Activated CD8-positive, alpha-beta memory T cell treated with anti-CD3 and anti-CD28 coated beads, Interleukin-2, amount 50 U/mL, for 24 hours (primary cell): ENCODE data around the gene RXFP1.
"Not testable (repeated sequence)": the region's sequence is repeated elsewhere in the genome, so short reads cannot be mapped to it uniquely, and the experiment has no call there.

Experiments
- DNase-seq: peaks from one replicate; pipeline ENCODE4 v3.0.0-alpha.2; 2020; ENCODE audit errors: extremely low read depth

Gene RXFP1

DNA sequence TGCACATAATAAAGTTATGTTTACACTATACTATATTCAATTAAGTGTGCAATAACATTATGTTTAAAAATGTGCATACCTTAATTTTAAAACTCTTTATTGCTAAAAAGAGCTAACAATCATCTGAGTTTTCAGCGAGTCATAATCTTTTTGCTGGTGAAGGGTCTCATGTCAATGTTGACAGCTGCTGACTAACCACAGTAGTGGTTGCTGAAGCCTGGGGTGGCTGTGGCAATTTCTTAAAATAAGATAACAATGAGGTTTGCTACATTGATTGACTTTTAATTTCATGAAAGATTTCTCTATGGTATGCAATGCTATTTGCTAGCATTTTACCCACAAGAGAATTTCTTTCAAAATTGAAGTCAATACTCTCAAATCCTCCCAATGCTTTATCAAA lies 91.4 kb downstream of the RXFP1 start:
- DNase-seq, result no peak

GRCh38 chr4:158617956-158618355 lies 96.3 kb downstream of the RXFP1 start:
- DNase-seq, result no peak

- no peak for DNase-seq
Observed at GRCh38 chr4:158621729-158622128, 100.0 kb downstream of the RXFP1 start.

DNA sequence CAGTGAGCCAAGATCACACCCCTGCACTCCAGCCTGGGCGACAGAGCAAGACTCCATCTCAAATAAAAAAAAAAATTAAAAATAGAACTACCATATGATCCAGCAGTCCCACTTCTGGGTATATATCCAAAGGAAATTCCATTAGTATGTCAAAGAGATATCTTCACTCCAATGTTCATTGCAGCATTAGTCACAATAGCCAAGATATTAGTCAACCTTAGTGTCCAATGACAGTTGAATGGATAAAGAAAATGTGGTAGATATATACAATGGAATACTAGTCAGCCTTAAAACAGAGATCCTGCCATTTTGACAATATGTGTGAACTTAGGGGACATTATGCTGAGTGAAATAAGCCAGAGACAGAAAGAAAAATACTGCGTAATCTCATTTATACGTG lies 100.6 kb downstream of the RXFP1 start:
- no peak for DNase-seq

- no peak for DNase-seq
Observed at GRCh38 chr4:158624889-158625478, 103.3 kb downstream of the RXFP1 start.

GRCh38 chr4:158625544-158625943 lies 103.9 kb downstream of the RXFP1 start:
- no peak for DNase-seq

DNA sequence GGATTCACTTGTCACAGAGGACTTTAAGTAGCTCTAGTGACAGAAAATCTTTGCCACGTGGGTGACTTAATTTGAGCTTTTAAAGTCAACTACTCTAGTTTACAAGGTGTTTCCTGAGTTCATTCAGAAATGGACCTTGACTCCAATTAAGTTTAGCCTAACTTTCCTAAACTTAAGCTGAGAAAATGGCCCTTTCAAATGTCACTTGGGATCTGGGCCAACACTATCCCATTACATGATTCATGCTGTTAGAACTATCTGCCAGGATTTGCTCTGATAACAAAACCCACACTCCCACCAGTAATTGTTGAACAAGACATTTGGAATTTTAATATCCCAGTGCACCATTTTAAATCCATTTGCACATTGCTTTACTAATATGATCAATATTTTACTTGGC lies 109.2 kb downstream of the RXFP1 start:
- no peak for DNase-seq

DNA sequence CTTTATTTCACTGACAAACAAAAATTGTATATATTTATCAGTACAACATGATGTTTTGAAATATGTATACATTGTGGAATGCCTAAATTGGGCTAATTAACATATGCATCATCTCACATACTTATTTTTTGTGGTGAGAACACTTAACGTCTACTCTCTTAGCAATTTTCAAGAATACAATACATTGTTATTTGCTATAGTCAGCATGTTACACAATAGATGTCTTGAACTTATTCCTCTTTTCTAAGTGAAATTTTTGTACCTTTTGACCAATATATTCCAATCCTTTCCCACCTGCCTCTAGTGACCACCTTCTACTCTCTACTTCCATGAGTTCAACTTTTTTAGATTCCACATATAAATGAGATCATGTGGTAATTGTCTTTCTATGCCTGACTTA lies 114.9 kb downstream of the RXFP1 start:
- no peak for DNase-seq

DNA sequence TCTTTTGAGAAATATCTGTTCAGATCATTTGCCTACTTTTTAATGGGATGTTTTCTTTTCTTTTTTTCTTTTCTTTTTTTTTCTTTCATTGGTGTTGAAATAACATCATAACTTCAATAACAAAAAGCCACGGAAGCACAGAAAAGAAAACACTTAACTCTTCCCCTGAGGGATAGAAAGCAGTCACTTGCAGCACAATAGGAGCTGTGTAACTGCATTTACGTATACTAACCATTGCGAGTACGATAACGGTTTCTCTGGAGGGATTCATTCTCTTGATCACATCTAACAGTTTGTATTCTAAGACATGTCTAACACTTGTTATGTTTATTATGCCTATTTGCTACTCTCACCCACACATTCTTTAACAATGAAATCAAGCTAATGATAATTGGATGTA lies 122.7 kb downstream of the RXFP1 start:
- DNase-seq, result no peak

DNA sequence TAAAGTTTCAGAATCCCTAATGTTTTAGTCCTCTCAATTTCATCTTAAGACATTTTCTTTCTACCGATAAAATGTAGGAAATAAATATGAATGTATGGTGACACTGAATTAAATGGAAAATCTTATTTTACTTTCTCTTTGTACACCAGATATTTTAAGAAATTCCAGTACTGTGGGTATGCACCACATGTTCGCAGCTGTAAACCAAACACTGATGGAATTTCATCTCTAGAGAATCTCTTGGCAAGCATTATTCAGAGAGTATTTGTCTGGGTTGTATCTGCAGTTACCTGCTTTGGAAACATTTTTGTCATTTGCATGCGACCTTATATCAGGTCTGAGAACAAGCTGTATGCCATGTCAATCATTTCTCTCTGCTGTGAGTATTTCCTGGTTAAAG lies 123.1 kb downstream of the RXFP1 start:
- DNase-seq, result no peak

DNA sequence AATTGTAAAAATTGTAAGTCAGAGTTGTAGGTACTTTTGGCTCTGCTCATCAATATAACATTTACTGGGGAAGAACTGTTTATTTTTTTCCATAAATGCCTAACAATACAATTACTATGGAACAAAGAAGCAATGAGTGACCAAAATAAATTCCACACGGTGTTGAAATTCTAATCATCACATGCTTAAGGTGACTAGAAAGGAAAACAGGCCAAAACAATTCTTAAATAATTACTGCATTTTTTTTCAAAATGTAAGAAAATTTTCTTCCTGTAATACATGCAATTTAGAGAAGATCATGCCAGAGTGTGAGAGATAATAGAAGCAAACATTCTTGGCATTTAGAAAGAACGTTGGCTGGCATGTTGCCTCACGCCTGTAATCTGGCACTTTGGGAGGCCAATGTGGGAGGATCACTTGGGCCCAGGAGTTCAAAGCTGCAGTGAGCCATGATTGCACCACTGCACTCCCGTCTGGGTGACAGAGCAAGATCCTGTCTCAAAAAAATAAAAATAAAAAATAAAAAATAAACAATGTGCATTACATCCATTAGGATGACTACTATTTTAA lies 127.5 kb downstream of the RXFP1 start:
- DNase-seq, result no peak

GRCh38 chr4:158652920-158653319 lies 131.2 kb downstream of the RXFP1 start:
- DNase-seq, result no peak

DNA sequence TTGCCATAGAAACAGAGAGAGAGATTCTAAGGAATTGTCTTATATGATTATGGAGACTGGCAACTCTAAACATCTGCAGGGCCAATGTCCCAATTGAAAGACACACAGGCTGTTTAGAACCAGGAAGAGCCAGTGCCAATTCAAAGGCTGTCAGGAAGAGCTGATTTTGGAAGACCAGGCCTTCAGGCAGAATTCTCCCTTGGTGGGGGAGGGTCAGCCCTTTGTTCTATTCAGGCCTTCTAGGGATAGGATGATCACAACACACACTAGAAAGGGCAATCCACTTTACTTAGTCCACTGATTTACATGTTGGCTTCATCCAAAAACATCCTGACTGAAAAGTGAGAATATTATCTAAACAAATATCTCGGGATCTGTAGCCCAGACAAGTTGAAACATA lies 134.8 kb downstream of the RXFP1 start:
- DNase-seq, result no peak

DNA sequence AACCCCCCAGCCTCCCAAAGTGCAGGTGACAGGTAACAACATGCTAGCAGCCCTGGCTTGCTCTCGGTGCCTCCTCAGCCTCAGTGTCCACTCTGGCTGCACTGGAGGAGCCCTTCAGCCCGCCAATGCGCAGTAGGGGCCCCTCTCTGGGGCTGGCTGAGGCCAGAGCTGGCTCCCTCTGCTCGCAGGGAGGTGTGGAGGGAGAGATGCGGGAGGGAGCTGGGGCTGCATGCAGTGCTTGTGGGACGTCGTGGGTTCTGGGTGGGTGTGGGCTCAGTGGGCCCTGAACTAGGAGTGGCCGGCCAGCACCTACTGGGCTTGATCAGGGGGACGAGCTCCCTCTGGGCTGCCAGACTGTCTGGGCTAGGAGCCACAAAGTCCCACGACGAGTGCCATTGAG lies 135.6 kb downstream of the RXFP1 start:
- no peak for DNase-seq

DNA sequence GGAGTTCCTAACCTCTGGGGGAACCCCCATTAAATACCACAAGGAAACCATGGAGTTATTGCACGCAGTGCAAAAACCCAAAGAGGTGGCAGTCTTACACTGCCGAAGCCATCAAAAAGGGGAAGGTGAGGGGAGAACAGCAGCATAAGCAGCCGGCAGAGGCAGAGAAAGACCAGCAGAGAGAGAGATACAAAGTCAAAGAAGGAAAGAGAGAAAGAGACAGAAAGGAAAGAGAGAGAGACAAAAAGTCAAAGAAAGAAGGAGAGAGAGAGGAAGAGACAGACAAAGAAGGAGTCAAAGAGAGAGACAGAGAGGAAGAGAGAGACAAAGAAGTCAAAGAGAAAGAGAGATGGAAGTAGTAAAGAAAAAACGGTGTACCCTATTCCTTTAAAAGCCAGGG lies 141.6 kb downstream of the RXFP1 start:
- DNase-seq, result not testable (repeated sequence)

GRCh38 chr4:158663707-158664625 lies 142.3 kb downstream of the RXFP1 start:
- DNase-seq, result not testable (repeated sequence)

DNA sequence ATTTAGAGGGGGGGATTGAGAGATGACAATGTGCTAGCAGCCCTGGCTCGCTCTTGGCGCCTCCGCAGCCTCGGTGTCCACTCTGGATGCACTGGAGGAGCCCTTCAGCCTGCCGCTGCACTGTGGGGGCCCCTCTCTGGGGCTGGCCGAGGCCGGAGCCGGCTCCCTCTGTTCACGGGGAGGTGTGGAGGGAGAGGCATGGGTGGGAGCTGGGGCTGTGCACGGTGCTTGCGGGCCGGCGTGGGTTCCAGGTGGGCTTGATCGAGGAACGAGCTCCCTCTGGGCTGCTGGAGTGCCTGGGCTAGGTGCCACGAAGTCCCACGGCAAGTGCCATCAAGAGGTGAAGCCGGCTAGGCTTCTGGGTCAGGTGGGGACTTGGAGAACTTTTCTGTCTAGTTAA lies 143.1 kb downstream of the RXFP1 start:
- DNase-seq, result no peak

DNA sequence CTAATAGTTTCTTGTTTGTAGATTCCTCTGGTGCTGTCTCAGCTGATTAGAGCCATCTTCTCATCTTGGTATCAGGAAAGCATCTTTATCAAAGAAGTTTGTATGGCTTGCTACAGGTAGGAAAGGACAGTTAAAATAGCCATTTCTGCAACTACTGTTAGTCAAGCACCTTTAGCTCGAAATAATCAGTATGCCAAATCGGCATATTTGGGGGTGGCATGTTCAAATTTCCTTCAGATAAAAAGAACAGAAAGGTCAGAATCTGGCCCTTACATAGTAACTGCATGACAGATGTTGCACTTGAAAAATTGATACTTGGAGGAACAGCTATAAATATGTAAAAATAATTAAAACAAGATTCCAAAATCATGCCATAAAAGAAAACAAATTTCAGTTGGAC lies 145.2 kb downstream of the RXFP1 start:
- DNase-seq, result no peak

DNA sequence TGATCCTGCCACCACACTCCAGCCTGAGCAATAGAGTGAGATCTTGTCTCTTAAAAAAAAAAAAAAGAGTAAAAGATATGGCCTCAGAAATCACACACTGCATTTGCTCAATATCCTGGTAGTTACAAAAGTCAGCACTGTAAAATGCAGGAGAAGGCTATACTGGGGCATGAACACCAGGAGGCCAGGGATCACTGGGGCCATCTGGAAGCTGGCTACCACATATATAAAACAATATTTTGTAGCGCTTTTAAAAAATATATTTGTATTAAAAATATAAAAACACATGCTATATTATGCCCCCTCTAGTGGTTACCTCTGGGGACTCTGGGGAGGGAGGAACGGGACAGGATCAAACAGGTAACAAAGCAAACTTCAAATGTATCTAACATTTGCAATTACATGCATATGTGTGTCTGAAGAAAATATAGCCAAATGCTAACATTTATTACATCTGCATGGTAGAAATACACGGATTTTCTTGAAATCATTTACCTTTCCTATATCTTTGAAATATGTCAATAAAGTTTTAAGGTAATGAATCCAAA lies 146.0 kb downstream of the RXFP1 start:
- DNase-seq, result no peak

DNA sequence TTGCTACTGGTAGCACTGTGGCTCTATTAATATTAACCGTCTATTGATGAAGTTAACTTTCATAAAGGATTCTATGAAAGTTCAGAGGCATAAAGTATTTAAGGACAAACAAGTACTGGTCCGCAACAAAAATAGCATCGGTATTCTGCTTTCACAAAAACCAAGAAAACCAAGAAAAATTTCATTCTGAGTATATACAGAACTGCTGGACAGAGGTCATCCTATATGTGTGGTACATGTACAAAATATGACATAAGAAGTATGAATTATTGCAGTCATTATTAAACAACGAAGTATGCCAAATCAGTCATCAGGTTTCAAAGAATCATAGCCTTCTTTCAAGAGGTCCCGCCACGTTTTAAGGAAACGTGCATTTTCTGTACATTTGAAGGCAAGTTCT lies 147.6 kb downstream of the RXFP1 start:
- DNase-seq, result no peak

DNA sequence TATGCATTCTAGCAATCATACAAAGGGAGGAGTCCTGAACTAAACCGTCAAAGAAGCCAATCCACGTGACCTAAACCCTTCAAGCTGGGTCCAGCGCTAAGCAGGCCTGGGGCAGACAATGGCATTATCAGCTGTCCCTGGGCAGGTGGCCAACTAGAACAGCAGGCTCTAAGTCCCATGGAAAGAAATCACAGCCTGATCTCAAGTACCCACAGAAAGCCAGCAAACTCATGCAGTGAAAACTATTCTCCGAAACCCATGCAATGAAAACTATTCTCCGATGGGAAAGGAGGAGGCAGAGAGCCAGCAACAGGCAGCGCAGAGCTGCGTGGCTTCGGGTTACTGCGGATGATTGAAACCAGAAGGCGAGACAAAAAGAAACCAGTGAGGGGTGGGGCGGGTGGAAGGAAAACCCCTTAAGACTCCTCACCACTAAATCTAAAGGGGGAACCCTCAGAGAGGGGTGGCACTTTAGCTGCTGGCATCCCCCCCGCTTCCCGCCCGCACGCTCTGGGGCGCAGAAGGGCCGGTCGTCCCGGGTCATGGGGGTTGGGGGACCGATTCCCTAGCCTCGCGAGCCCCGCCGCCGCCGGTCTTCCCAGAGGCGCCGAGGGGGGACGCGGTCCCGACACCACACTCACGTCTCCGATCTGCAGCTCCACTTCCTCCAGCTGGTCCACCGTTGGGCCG lies 149.4 kb downstream of the RXFP1 start:
- peak; percentile 26 for DNase-seq

- DNase-seq, result no peak
Observed at GRCh38 chr4:158671665-158671914, 149.9 kb downstream of the RXFP1 start, which contains the start of gene C4orf46. Gene C4orf46 (minus strand): TSS chr4:158671887. CDS start chr4:158671801, 86 bp downstream.
